Activated CD8-positive, alpha-beta T cell treated with anti-CD3 and anti-CD28 coated beads, Interleukin-2, amount 10 ng/mL, durations not matched to agents 7 days and 5 days (primary cell): Measurements from ENCODE around the gene CARD11. TPM values are rescaled to one million over a fixed set of nuclear protein-coding genes. Genes with fewer than 3 reads are reported as not detected.
A peak's percentile ranks its signal among the peaks of the same experiment; 100 is the strongest.

ENCODE experiments used
- ATAC-seq: fragments of 150-1000 bp; cut with Tn5 transposase; one replicate; pipeline ENCODE4 v1.10.0; 2021; ENCODE audit warnings: moderate library complexity
- CTCF ChIA-PET: fragments of 350-600 bp; sonication (Branson Sonifier 250); formaldehyde crosslinking; loops from one replicate; lab custom pipeline; 2021; ENCODE audit warnings: antibody characterized with exemption; lab: Charles Lee
- POLR2A ChIA-PET: fragments of 350-600 bp; sonication (Branson Sonifier 250); formaldehyde crosslinking; loops from one replicate; lab custom pipeline; 2021; ENCODE audit warnings: antibody characterized with exemption; lab: Charles Lee
- DNase-seq: peaks from one replicate; pipeline ENCODE4 v3.0.0-alpha.2; 2020
- H3K27ac Mint-ChIP-seq: one replicate; pipeline ENCODE4 v1.8.0; 2021; ENCODE audit warnings: mild to moderate bottlenecking, mixed read lengths
- H3K27me3 Mint-ChIP-seq: one replicate; pipeline ENCODE4 v1.8.0; 2021; ENCODE audit warnings: low read depth, mixed read lengths
- H3K36me3 Mint-ChIP-seq: one replicate; pipeline ENCODE4 v1.8.0; 2021; ENCODE audit warnings: low read depth, mixed read lengths
- H3K4me1 Mint-ChIP-seq: one replicate; pipeline ENCODE4 v1.8.0; 2021; ENCODE audit warnings: low read depth, mixed read lengths
- H3K4me3 Mint-ChIP-seq: one replicate; pipeline ENCODE4 v1.8.0; 2021; ENCODE audit warnings: mild to moderate bottlenecking, mixed read lengths
- H3K9me3 Mint-ChIP-seq: one replicate; pipeline ENCODE4 v1.8.0; 2022; ENCODE audit warnings: mixed read lengths; ENCODE audit not compliant: insufficient read depth
- total RNA-seq, 2 experiments: library from RNA; stranded (reverse); gene quantifications; one replicate each; pipeline ENCODE4 v1.2.3, GENCODE V29; 2021

The CARD11 gene
- total RNA-seq, 2 experiments from 2014 or later = 178 TPM

DNA sequence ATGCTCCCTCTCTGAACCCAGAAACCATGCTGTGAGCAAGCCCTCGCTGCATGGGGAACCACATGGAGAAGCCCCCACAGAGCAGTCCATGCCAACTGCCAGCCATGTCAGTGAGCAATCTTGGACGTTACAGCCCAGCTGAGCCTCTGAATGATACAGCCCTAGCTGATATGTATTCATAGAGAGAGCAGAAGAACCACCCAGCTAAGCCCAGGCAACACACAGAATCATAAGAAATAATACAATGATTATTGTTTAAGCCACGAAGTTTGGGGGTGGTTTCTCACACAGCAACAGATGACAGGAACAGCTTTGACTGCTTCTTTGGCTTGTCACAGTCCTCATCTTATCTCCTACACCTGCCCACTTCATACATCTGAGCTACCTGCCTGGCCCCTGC, 32.5 kb upstream of the CARD11 start:
- ChIA-PET POLR2A (no interaction called here), CTCF (interaction anchor here (1.5 to 5.9 kb wide), 3 partner anchors 10 to 14 kb away, joined by 6 to 30 read pairs (median 6); no protein-coding TSS in a partner anchor)
- no peak overlapping the region for H3K4me3 Mint-ChIP-seq
- peaks cover 14% of the 10 kb centered on the region for H3K4me1 Mint-ChIP-seq
- ATAC-seq (no peak), DNase-seq (no peak)
- H3K27ac Mint-ChIP-seq = no peak overlapping the region
- H3K36me3 Mint-ChIP-seq = peaks cover 16% of the 10 kb centered on the region
- H3K9me3 Mint-ChIP-seq = peaks cover 15% of the 10 kb centered on the region
- no peaks in the 10 kb centered on the region for H3K27me3 Mint-ChIP-seq

- Mint-ChIP-seq H3K9me3 (peaks cover 20% of the 10 kb centered on the region), H3K4me3 (no peak overlapping the region), H3K4me1 (peaks cover 20% of the 10 kb centered on the region), H3K27ac (no peak overlapping the region), H3K36me3 (peaks cover 24% of the 10 kb centered on the region), H3K27me3 (no peaks in the 10 kb centered on the region)
- ChIA-PET POLR2A (no interaction called here), CTCF (interaction anchor here (1.5 to 5.9 kb wide), 2 partner anchors 10 to 11 kb away, joined by 6 to 30 read pairs; no protein-coding TSS in a partner anchor)
- ATAC-seq = no peak
- DNase-seq = no peak
Measured at GRCh38 chr7:3075441-3075840, 31.8 kb upstream of the CARD11 start.

- ChIA-PET CTCF (interaction anchor here (0.7 to 5.9 kb wide), 2 partner anchors 9 to 16 kb away, joined by 3 to 30 read pairs; no protein-coding TSS in a partner anchor), POLR2A (no interaction called here)
- Mint-ChIP-seq H3K27me3 (no peaks in the 10 kb centered on the region), H3K27ac (no peak overlapping the region), H3K4me3 (no peak overlapping the region), H3K9me3 (peaks cover 27% of the 10 kb centered on the region), H3K36me3 (peaks cover 32% of the 10 kb centered on the region), H3K4me1 (peaks cover 30% of the 10 kb centered on the region)
- ATAC-seq (no peak), DNase-seq (no peak)
Measured at GRCh38 chr7:3074459-3074821, 30.8 kb upstream of the CARD11 start.

DNA sequence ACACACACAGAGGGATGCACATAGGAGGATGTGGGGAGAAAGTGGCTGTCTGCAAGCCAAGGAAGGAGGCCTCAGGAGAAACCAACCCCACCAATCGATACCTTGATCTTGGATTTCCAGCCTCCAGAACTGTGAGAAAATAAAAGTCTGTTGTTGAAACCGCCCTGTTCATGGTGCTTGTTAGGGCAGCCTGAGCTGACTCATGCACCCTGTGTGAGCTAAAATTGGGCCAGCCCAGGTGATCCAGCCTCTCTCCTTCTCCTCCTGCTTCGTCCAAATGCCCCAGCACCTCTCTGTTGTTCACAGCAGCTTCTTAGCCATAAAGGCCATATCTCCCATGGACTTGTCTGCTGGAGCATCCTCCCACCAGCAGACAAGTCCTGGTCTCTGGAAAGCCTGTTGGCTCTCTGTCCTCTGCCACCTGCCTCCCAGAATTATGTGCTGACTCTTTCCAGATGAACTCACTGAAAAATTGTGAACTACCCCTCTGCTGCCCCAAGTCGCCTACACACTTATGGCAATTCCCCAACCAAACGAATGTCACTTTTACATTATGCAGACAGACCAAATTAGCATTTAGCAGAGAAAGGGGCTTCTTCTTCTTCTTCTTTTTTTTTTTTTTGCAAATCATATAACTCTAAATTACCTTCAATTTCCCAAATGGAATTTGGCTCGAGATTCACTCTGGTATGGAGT, 30.2 kb upstream of the CARD11 start:
- ChIA-PET CTCF (interaction anchor here (0.7 to 5.9 kb wide), 2 partner anchors 9 to 16 kb away, joined by 3 to 30 read pairs; no protein-coding TSS in a partner anchor), POLR2A (no interaction called here)
- Mint-ChIP-seq H3K9me3 (peaks cover 27% of the 10 kb centered on the region), H3K4me1 (peaks cover 35% of the 10 kb centered on the region), H3K27me3 (no peaks in the 10 kb centered on the region), H3K36me3 (peaks cover 37% of the 10 kb centered on the region), H3K27ac (no peak overlapping the region), H3K4me3 (no peak overlapping the region)
- ATAC-seq (peak; percentile 14), DNase-seq (no peak)

DNA sequence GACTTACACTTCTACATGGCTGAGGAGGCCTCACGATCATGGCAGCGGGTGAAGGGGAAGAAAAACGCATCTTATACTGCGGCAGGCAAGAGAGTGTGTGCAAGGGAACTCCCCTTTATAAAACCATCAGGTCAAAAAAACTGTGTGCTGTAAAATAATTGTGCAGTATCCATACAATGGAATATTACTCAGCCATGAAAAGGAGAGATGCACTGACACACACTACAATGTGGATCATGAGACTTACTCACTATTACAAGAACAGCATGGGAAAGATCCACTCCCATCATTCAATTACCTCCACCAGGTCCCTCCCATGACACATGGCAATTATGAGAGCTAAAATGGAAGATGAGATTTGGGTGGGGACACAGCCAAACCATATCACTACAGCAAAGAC, 27.2 kb upstream of the CARD11 start:
- peaks cover 65% of the 10 kb centered on the region for H3K4me1 Mint-ChIP-seq
- peaks cover 26% of the 10 kb centered on the region for H3K9me3 Mint-ChIP-seq
- H3K27me3 Mint-ChIP-seq = no peaks in the 10 kb centered on the region
- ChIA-PET POLR2A (no interaction called here), CTCF (interaction anchor here (2.9 kb wide), 1 partner anchor 12 kb away, joined by 14 read pairs; no protein-coding TSS in a partner anchor)
- no peak overlapping the region for H3K4me3 Mint-ChIP-seq
- no peak overlapping the region for H3K27ac Mint-ChIP-seq
- peaks cover 42% of the 10 kb centered on the region for H3K36me3 Mint-ChIP-seq
- DNase-seq (no peak), ATAC-seq (no peak)

DNA sequence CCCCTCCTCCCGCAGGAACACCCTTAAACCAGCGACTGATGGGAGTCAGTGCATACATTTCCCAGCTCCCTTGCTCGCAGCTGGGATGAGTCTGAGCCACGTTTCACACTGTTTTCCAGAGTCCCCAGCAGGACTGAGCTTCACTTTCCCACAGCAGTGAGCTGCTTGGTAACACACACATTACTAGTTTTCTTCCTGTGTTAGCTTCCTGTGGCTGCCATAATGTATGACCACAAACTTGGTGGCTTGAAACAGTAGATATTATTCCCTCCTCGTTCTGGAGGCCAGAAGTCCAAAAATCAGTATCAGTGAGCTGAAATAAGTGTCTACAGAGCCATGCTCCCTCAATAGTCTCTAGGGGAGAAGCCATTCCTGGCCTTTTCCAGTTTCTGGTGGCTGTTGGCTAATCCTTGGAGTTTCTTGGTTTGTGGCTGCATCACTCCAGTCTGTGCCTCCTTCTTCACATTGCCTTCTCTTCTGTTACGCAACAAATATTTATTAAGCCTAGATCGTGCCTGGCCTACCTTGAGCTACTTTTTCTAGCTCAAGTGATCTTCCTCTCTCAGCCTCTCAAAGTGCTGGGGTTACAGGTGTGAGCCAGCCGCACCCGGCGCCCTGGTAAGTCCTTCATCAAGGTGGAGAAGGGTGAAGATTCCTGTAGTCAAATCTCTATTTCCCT, 26.2 kb upstream of the CARD11 start:
- DNase-seq (peak; percentile 34), ATAC-seq (no peak)
- peak overlapping the region; percentile 35 for H3K4me3 Mint-ChIP-seq
- H3K4me1 Mint-ChIP-seq = peaks cover 75% of the 10 kb centered on the region
- H3K27me3 Mint-ChIP-seq = no peaks in the 10 kb centered on the region
- H3K36me3 Mint-ChIP-seq = peaks cover 35% of the 10 kb centered on the region
- peak overlapping the region; percentile 89 for H3K27ac Mint-ChIP-seq
- peaks cover 18% of the 10 kb centered on the region for H3K9me3 Mint-ChIP-seq
- ChIA-PET POLR2A (interaction anchor here (1.6 to 1.9 kb wide), 2 partner anchors 24 to 167 kb away, joined by 4 to 10 read pairs; no protein-coding TSS in a partner anchor), CTCF (interaction anchor here (0.9 to 10.2 kb wide), 10 partner anchors 13 to 205 kb away, joined by 3 to 169 read pairs (median 8); no protein-coding TSS in a partner anchor)

GRCh38 chr7:3068530-3068929, 24.9 kb upstream of the CARD11 start:
- peak overlapping the region; percentile 35 for H3K4me3 Mint-ChIP-seq
- H3K27me3 Mint-ChIP-seq = no peaks in the 10 kb centered on the region
- H3K9me3 Mint-ChIP-seq = peaks cover 18% of the 10 kb centered on the region
- H3K4me1 Mint-ChIP-seq = peaks cover 78% of the 10 kb centered on the region
- H3K36me3 Mint-ChIP-seq = peaks cover 35% of the 10 kb centered on the region
- DNase-seq = peak; percentile 46
- peak overlapping the region; percentile 89 for H3K27ac Mint-ChIP-seq
- POLR2A ChIA-PET = interaction anchor here (0.8 to 1.9 kb wide), 3 partner anchors 18 to 174 kb away, joined by 3 to 4 read pairs (median 4); no protein-coding TSS in a partner anchor
- no peak for ATAC-seq
- CTCF ChIA-PET = interaction anchor here (0.9 to 10.2 kb wide), 10 partner anchors 14 to 204 kb away, joined by 3 to 169 read pairs (median 8); no protein-coding TSS in a partner anchor

GRCh38 chr7:3067606-3068380, 24.1 kb upstream of the CARD11 start:
- Mint-ChIP-seq H3K27me3 (no peaks in the 10 kb centered on the region), H3K9me3 (peaks cover 18% of the 10 kb centered on the region), H3K4me3 (no peak overlapping the region), H3K36me3 (peaks cover 35% of the 10 kb centered on the region), H3K4me1 (peaks cover 81% of the 10 kb centered on the region), H3K27ac (peak overlapping the region; percentile 89)
- no peak for DNase-seq
- ChIA-PET POLR2A (interaction anchor here (0.8 to 1.9 kb wide), 2 partner anchors 19 to 165 kb away, joined by 4 read pairs; no protein-coding TSS in a partner anchor), CTCF (interaction anchor here (0.9 to 10.2 kb wide), 18 partner anchors 7 to 216 kb away, joined by 3 to 169 read pairs (median 14); no protein-coding TSS in a partner anchor)
- ATAC-seq = no peak

DNA sequence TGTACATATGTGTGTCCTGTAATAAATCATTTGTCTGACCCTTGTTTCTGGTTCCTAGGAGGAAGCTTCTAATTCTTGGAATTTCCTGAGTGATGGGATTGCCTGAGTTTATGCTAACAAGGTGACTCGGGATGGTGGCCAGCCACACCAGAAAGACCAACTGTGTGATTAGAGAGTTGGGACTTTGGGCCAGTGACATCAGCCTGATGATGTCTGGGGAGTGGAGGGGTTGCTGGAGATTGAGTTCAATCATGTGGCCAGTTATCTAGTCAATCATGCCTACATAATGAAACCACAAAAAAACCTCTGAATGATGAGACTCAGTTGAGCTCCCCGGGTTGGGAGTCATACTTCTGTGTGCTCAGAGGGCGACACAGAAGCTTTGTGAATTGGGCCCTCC, 23.5 kb upstream of the CARD11 start:
- peak; percentile 9 for ATAC-seq
- POLR2A ChIA-PET = interaction anchor here (0.9 kb wide), 1 partner anchor 28 kb away, joined by 3 read pairs; no protein-coding TSS in a partner anchor
- H3K27me3 Mint-ChIP-seq = no peaks in the 10 kb centered on the region

GRCh38 chr7:3066506-3066905, 22.8 kb upstream of the CARD11 start:
- ChIA-PET CTCF (interaction anchor here (0.8 to 10.2 kb wide), 24 partner anchors 8 to 215 kb away, joined by 3 to 169 read pairs (median 14); partner anchors contain the start of gene CARD11), POLR2A (interaction anchor here (0.9 kb wide), 1 partner anchor 27 kb away, joined by 3 read pairs; no protein-coding TSS in a partner anchor)
- H3K36me3 Mint-ChIP-seq = peaks cover 38% of the 10 kb centered on the region
- H3K9me3 Mint-ChIP-seq = peaks cover 24% of the 10 kb centered on the region
- ATAC-seq = no peak
- H3K27ac Mint-ChIP-seq = peak overlapping the region; percentile 67
- H3K27me3 Mint-ChIP-seq = no peaks in the 10 kb centered on the region
- no peak overlapping the region for H3K4me3 Mint-ChIP-seq
- DNase-seq = no peak
- peaks cover 88% of the 10 kb centered on the region for H3K4me1 Mint-ChIP-seq

More for the DNA sequence above, 23.5 kb upstream of the CARD11 start:
- peak; percentile 49 for DNase-seq
- Mint-ChIP-seq H3K27ac (peak overlapping the region; percentile 89), H3K4me3 (no peak overlapping the region), H3K36me3 (peaks cover 36% of the 10 kb centered on the region), H3K9me3 (peaks cover 18% of the 10 kb centered on the region), H3K4me1 (peaks cover 84% of the 10 kb centered on the region)
- CTCF ChIA-PET = interaction anchor here (1.1 to 10.2 kb wide), 18 partner anchors 8 to 215 kb away, joined by 3 to 169 read pairs (median 16); partner anchors contain the start of gene CARD11
